ENCODE data around the gene AQP12A. TPM values are rescaled to one million over a fixed set of nuclear protein-coding genes. Genes with fewer than 3 reads are reported as not detected.

Gene AQP12A
- polyA plus RNA-seq, 1 of the 3 experiments (the other 2 are of a cell fraction): not detected

DNA sequence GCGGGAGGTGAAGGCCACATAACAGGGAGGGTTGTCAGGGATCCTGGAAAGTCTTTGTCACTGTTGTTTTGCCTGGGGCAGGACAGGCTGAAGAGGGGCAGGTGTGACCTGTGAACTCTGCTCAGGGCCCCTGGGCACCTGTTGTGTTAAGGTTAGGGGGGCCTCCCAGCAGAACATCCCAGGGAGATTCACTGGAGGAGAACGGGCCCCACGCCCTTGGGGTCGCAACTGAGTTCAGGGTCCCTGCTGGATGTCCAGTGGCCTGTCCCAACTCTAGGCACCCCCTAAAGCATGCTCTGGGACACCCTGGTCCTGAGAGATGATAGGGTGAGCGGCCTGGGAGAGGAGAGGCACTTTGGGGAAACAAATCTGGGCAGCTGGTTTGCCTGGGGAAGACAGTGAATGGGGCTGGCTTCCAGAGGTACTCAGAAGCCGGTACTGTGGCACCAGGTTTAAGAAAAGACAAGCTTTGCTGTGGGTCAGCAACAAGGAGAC lies 43.5 kb upstream of the AQP12A start:
- CTCF ChIA-PET: interaction anchor here (2.0 kb wide), 1 partner anchor 192 kb away, joined by 6 read pairs; no protein-coding TSS in a partner anchor
- H3K9me2 ChIP-seq: no peaks in the 10 kb centered on the region
- no peak for TF ChIP-seq TEAD4 (IDR thresholded peaks at IDR 0.05; ENCODE audit: borderline replicate concordance, insufficient read depth)
- TF ChIP-seq, protein P1, sequence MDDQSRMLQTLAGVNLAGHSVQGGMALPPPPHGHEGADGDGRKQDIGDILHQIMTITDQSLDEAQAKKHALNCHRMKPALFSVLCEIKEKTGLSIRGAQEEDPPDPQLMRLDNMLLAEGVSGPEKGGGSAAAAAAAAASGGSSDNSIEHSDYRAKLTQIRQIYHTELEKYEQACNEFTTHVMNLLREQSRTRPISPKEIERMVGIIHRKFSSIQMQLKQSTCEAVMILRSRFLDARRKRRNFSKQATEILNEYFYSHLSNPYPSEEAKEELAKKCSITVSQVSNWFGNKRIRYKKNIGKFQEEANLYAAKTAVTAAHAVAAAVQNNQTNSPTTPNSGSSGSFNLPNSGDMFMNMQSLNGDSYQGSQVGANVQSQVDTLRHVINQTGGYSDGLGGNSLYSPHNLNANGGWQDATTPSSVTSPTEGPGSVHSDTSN (IDR thresholded peaks at IDR 0.05): no peak
- TF ChIP-seq GABPA (IDR thresholded peaks at IDR 0.05; ENCODE audit: low read depth): no peak
- no peak for TF ChIP-seq GATA2 (CRISPR knock-in tag; IDR thresholded peaks at IDR 0.05)
- TF ChIP-seq, protein P2, sequence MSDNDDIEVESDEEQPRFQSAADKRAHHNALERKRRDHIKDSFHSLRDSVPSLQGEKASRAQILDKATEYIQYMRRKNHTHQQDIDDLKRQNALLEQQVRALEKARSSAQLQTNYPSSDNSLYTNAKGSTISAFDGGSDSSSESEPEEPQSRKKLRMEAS (IDR thresholded peaks at IDR 0.05; ENCODE audit: low read depth): no peak
- TF ChIP-seq NFIC (IDR thresholded peaks at IDR 0.05; ENCODE audit: borderline replicate concordance): no peak
- TF ChIP-seq, protein P3, sequence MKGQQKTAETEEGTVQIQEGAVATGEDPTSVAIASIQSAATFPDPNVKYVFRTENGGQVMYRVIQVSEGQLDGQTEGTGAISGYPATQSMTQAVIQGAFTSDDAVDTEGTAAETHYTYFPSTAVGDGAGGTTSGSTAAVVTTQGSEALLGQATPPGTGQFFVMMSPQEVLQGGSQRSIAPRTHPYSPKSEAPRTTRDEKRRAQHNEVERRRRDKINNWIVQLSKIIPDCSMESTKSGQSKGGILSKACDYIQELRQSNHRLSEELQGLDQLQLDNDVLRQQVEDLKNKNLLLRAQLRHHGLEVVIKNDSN (IDR thresholded peaks at IDR 0.05; ENCODE audit: borderline replicate concordance, low read depth): no peak
- TF ChIP-seq, protein P4, sequence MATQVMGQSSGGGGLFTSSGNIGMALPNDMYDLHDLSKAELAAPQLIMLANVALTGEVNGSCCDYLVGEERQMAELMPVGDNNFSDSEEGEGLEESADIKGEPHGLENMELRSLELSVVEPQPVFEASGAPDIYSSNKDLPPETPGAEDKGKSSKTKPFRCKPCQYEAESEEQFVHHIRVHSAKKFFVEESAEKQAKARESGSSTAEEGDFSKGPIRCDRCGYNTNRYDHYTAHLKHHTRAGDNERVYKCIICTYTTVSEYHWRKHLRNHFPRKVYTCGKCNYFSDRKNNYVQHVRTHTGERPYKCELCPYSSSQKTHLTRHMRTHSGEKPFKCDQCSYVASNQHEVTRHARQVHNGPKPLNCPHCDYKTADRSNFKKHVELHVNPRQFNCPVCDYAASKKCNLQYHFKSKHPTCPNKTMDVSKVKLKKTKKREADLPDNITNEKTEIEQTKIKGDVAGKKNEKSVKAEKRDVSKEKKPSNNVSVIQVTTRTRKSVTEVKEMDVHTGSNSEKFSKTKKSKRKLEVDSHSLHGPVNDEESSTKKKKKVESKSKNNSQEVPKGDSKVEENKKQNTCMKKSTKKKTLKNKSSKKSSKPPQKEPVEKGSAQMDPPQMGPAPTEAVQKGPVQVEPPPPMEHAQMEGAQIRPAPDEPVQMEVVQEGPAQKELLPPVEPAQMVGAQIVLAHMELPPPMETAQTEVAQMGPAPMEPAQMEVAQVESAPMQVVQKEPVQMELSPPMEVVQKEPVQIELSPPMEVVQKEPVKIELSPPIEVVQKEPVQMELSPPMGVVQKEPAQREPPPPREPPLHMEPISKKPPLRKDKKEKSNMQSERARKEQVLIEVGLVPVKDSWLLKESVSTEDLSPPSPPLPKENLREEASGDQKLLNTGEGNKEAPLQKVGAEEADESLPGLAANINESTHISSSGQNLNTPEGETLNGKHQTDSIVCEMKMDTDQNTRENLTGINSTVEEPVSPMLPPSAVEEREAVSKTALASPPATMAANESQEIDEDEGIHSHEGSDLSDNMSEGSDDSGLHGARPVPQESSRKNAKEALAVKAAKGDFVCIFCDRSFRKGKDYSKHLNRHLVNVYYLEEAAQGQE (IDR thresholded peaks at IDR 0.05; ENCODE audit: low read depth, low read length): no peak
- TF ChIP-seq SMC3 (IDR thresholded peaks at IDR 0.05; ENCODE audit: low read depth, low read length): no peak
- TF ChIP-seq ELF1 (IDR thresholded peaks at IDR 0.05): no peak
- no peak for TF ChIP-seq TAF1 (IDR thresholded peaks at IDR 0.05; ENCODE audit: borderline replicate concordance, low read depth, low read length)
- no peak for TF ChIP-seq NRF1 (IDR thresholded peaks at IDR 0.05; ENCODE audit: low read depth, low read length)
- no peaks in the 10 kb centered on the region for H3K36me3 ChIP-seq (replicated peaks in 1 of 2; ENCODE audit: control insufficient read depth in 1 of 2, insufficient read depth in 2 of 2, low read length in 1 of 2)
- H3K9me3 ChIP-seq: no peaks in the 10 kb centered on the region
- POLR2A ChIA-PET: no interaction called here
- no peaks in the 10 kb centered on the region for H3K79me2 ChIP-seq (ENCODE audit: insufficient read depth)
- H3K4me1 ChIP-seq (ENCODE audit: control insufficient read depth in 1 of 2, insufficient read depth in 2 of 2, low read depth in 1 of 2, low read length in 1 of 2): no peaks in the 10 kb centered on the region; a peak in 1 of 4 replicates
- 30% methylated on average over 6 of the region's 6 CpGs for WGBS (ENCODE audit: low lambda C conversion rate)
- no peaks in the 10 kb centered on the region for H4K20me1 ChIP-seq (ENCODE audit: insufficient read depth)
- H3K4me2 ChIP-seq: no peak overlapping the region
- no peak overlapping the region for H3K9ac ChIP-seq
- H3F3A ChIP-seq (replicated peaks; ENCODE audit: insufficient read depth): no peaks in the 10 kb centered on the region
- no peaks in the 10 kb centered on the region; the same call in 1 of the 2 replicates for H3K27me3 ChIP-seq (ENCODE audit: insufficient read depth)
- H3K27ac ChIP-seq (ENCODE audit: low read depth in 2 of 2, low read length in 1 of 2): no peak overlapping the region
- no peak for DNase-seq
- no peak overlapping the region for H3K4me3 ChIP-seq (ENCODE audit: low read depth in 2 of 2, low read length in 1 of 2)
- H2AFZ ChIP-seq (ENCODE audit: low read depth): no peak overlapping the region

All from SK-N-SH (cell line).